Ovary (tissue), 9 donors: ENCODE data around the gene DNLZ. TPM values are rescaled to one million over a fixed set of nuclear protein-coding genes. Genes with fewer than 3 reads are reported as not detected.
"Not testable (repeated sequence)": the region's sequence is repeated elsewhere in the genome, so short reads cannot be mapped to it uniquely, and the experiment has no call there.

Source experiments
- DNase-seq, 5 donors: peaks; one replicate each; pipeline ENCODE4 v3.0.0-alpha.2; 2019 to 2020
- H3K27ac ChIP-seq, 2 donors: fragments of 200-600 bp; one replicate each; pipeline versions ENCODE4 v1.5.1 to v1.8.0; 2019 to 2022
- H3K27me3 ChIP-seq: fragments of 200-600 bp; one replicate; pipeline ENCODE4 v1.8.0; 2022
- H3K36me3 ChIP-seq: fragments of 200-600 bp; sonication (generic); one replicate; pipeline ENCODE4 v1.5.1; 2019
- H3K4me1 ChIP-seq: one replicate; pipeline ENCODE4 v1.8.1; 2013; ENCODE audit warnings: mild to moderate bottlenecking, moderate library complexity; ENCODE audit not compliant: insufficient read depth
- H3K4me3 ChIP-seq: fragments of 200-600 bp; sonication (generic); one replicate; pipeline ENCODE4 v1.5.1; 2017
- H3K9me3 ChIP-seq, 2 donors: fragments of 200-600 bp in 1 of 2; sonication (generic) in 1 of 2; one replicate each; pipeline versions ENCODE4 v1.5.1 to v1.8.1; 2013 to 2019; ENCODE audit warnings: mild to moderate bottlenecking in 1 of 2, moderate library complexity in 1 of 2
- EP300 ChIP-seq: sonication (generic); formaldehyde crosslinking; IDR thresholded peaks from one replicate; pipeline ENCODE4 v1.6.1; 2017; ENCODE audit warnings: antibody characterized with exemption
- POLR2A ChIP-seq: fragments of 450-650 bp; IDR thresholded peaks from one replicate; pipeline ENCODE4 v1.6.1; 2017; ENCODE audit warnings: antibody characterized with exemption, mild to moderate bottlenecking, moderate library complexity
- WGBS, 3 donors: extraction: QIAGEN DNeasy Blood & Tissue Kit in 1 of 3; methylation state at CpG; one replicate each; pipeline versions ENCODE4 v1.1.5 to v1.1.7; 2013 to 2017; 5-methylcytosine and 5-hydroxymethylcytosine counted together
- intact Hi-C, 4 donors: fragments of 100-400 bp; cut with DNase I; formaldehyde crosslinking; loops; one replicate each; pipeline versions ENCODE4 v1.11.0 to v1.15.1; 2022 to 2023
- polyA plus RNA-seq, 2 donors: library from polyadenylated mRNA; stranded (reverse); fragments of 200-250 nt in 1 of 2; fragments of 350-450 nt in 1 of 2; fragmentation: Illumina TruSeq in 1 of 2; extraction: RNeasy Lipid Tissue Mini Kit (QIAGEN cat#74804) in 1 of 2; gene quantifications; one replicate each; pipeline ENCODE4 v1.2.3, GENCODE V29; 2013 to 2014
- total RNA-seq, 7 donors: library from RNA; depleted of rRNA in 2 of 7; stranded (reverse); fragments of >200 nt in 2 of 7; fragmentation: NEBNext Ultra II Directional in 3 of 7; extraction: Animal tissue kit (Norgen Biotek cat#: 25700) in 3 of 7; gene quantifications; one replicate each; pipeline versions ENCODE4 v1.1.0 to v1.2.4, GENCODE V29; 2016 to 2023
- TF ChIP-seq, protein P1 (sequence below), 3 donors: fragments of 450-650 bp in 2 of 3; fragments of 200-600 bp in 1 of 3; IDR thresholded peaks; one replicate each; pipeline versions ENCODE4 v1.5.1 to v1.8.0; 2016 to 2022; ENCODE audit warnings: antibody characterized with exemption in 3 of 3, mild to moderate bottlenecking in 1 of 3
- donor health status: DM: no; HTN: no; CAD: no; lungs with moderate emphysema.
- donor health status: DM: no; HTN: no; CAD: no.
- donor health status: Bipolar disorder and iron deficiency.
- donor health status: DM: yes; HTN: yes; CAD: no.
- donor health status: DM: no; HTN: no; CAD: no.
- donor health status: DM: yes; HTN: yes; CAD: no.

DNLZ gene
- total and polyA plus RNA-seq, 9 donors: 1.8 to 33.3 (median 21.2) TPM

DNA sequence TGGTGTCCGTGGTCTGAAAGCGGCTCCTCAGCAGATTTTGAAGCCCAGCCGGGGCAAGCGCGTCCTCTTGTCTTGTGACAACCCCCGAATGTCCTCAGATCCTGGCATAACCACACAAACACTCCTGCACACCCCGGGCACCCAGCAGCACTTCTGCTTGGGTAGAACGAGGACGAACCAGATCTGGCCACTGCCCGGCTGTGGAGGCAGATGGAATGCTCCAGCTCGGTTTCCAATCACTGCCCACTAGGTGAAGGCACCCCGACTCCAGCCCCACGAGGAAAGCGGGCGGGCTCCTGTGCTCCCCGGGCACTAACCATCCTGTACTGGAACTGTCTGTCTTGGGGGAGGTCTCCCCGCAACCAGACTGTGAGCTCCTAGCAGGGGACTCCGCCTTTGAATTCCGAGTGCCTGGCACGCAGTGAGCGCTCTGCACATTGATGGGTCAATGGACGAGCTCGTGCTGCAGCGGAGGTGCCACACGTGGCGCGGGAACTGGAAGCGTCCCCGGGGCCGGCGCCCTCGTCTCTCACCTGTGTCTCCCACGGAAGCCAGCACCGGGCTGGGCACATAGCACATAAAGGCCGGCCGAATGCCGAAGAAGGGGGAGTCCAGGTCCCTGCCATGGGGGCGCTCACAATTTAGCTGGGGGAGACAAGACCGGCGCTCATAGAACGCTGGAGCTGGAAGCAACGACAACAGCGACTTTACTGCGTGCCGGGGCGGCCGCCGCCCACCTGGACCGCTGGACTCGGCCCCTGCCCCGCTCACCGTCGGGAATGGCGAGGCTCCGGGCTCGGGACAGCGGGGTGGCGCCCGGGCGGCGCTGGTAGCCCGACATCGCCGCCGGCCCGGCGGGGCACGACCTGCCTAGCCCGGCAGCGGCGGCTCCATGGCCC lies 46.3 kb upstream of the DNLZ start:
- Histone ChIP-seq H3K4me1 (peaks cover 2% of the 10 kb centered on the region), H3K9me3 (no peaks in the 10 kb centered on the region), H3K36me3 (no peaks in the 10 kb centered on the region), H3K4me3 (peak overlapping the region; percentile 92), H3K27me3 (no peaks in the 10 kb centered on the region), H3K27ac (peak overlapping the region in 1 of 2 donors; percentile 28)
- intact Hi-C loops: no loop called here
- peak in 2 of 5 donors; percentile 51 to 60 for DNase-seq
- TF ChIP-seq EP300: no peak
- 6 to 14% (median 7%) methylated on average over 49 to 71 of the region's 71 CpGs for WGBS, 3 donors

DNA sequence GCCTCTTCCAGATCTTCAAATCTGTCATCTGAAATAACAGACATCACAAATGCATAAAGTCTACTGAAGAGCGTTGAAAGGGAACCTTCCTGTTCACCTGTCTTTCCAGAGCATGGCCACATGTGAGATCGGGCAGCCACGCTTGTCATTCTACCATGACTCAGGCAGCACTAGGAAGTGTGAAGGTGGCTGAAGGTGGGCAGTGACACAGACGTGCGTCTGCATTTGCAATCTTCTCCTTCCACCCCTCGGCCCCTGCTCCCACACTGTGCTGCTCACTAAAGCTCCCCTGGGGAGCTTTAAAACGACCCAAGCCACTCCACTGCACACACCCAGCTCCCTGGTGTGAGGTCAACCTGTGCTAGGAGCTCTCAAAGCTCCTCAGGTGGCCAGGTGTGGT lies 44.4 kb upstream of the DNLZ start:
- Histone ChIP-seq H3K9me3 (no peaks in the 10 kb centered on the region), H3K27ac (no peak overlapping the region), H3K36me3 (no peaks in the 10 kb centered on the region), H3K27me3 (no peaks in the 10 kb centered on the region), H3K4me1 (peaks cover 2% of the 10 kb centered on the region), H3K4me3 (no peak overlapping the region)
- WGBS, 3 donors: 84 to 90% (median 87%) methylated on average over 7 of the region's 7 CpGs
- TF ChIP-seq POLR2A (no peak), EP300 (no peak)
- TF ChIP-seq, protein P1, sequence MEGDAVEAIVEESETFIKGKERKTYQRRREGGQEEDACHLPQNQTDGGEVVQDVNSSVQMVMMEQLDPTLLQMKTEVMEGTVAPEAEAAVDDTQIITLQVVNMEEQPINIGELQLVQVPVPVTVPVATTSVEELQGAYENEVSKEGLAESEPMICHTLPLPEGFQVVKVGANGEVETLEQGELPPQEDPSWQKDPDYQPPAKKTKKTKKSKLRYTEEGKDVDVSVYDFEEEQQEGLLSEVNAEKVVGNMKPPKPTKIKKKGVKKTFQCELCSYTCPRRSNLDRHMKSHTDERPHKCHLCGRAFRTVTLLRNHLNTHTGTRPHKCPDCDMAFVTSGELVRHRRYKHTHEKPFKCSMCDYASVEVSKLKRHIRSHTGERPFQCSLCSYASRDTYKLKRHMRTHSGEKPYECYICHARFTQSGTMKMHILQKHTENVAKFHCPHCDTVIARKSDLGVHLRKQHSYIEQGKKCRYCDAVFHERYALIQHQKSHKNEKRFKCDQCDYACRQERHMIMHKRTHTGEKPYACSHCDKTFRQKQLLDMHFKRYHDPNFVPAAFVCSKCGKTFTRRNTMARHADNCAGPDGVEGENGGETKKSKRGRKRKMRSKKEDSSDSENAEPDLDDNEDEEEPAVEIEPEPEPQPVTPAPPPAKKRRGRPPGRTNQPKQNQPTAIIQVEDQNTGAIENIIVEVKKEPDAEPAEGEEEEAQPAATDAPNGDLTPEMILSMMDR (IDR thresholded peaks at IDR 0.05): no peak
- intact Hi-C loops: no loop called here
- DNase-seq: no peak

DNA sequence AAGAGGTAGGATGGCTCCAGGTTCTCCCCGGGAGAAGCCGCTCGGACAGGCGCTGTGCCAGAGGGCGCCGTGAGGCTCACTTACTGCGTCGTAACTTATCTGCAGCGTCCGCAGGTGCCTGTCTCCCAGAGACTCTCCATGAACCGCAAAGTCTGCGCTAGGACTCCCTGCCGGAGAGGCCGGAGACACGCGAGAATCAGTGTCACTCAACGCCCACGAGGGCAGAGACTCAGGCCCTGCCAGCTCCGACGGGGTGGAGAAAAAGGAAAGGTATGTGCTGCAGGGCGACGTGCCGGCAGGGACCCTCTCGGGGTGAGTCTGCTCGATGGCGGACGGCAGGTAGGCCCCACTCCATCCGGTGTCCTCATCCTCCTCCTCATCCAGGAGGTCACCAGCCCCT lies 43.5 kb upstream of the DNLZ start:
- 85 to 89% (median 87%) methylated on average over 28 of the region's 28 CpGs for WGBS, 3 donors
- H3K27ac ChIP-seq, intact Hi-C loops, H3K36me3 ChIP-seq, H3K4me3 ChIP-seq, H3K9me3 ChIP-seq, H3K4me1 ChIP-seq, DNase-seq, H3K27me3 ChIP-seq: not testable (repeated sequence)

DNA sequence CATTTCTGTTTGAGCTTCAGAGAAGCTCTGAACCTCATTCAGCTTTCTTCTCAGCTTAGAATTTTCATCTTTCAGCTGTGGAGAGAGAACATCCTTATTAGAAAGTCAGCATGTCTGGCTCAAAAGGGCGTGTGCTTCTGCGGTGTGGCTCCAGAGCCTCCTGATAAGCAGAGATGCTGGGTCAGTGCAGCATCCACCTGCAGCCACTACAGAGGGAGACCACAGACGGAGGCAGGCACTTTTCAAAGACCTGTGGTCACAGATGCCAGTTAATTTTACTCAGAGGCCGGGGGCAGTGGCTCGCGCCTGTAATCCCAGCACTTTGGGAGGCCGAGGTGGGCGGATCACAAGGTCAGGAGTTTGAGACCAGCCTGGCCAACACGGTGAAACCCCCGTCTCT lies 42.4 kb upstream of the DNLZ start:
- H3K9me3 ChIP-seq, H3K36me3 ChIP-seq, H3K27ac ChIP-seq, H3K27me3 ChIP-seq, DNase-seq, H3K4me1 ChIP-seq, intact Hi-C loops, H3K4me3 ChIP-seq: not testable (repeated sequence)
- WGBS, 3 donors: 78 to 83% (median 80%) methylated on average over 10 of the region's 10 CpGs

DNA sequence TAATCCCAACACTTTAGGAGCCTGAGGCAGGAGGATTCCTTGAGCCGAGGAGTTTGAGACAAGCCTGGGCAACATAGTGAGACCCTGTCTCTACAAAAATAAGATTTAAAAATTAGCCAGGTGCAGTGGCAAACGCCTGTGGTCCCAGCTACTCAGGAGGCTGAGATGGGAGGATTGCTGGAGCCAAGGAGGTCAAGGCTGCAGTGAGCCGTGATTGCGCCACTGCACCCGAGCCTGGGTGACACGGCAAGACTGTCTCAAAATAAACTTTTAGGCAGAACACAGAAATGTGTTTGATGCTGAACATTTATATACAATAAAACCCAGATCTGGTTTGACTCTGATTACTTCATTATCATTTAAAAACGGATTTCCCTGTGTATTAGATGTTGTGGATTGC lies 41.9 kb upstream of the DNLZ start:
- Histone ChIP-seq H3K9me3 (no peaks in the 10 kb centered on the region), H3K27ac (no peak overlapping the region), H3K36me3 (no peaks in the 10 kb centered on the region), H3K4me3 (no peak overlapping the region), H3K4me1 (peaks cover 3% of the 10 kb centered on the region), H3K27me3 (no peaks in the 10 kb centered on the region)
- intact Hi-C loops: no loop called here
- no peak for TF ChIP-seq POLR2A
- TF ChIP-seq EP300: no peak
- TF ChIP-seq, protein P1 (IDR thresholded peaks at IDR 0.05): no peak
- 70 to 75% (median 70%) methylated on average over 7 of the region's 7 CpGs for WGBS, 3 donors
- no peak for DNase-seq

DNA sequence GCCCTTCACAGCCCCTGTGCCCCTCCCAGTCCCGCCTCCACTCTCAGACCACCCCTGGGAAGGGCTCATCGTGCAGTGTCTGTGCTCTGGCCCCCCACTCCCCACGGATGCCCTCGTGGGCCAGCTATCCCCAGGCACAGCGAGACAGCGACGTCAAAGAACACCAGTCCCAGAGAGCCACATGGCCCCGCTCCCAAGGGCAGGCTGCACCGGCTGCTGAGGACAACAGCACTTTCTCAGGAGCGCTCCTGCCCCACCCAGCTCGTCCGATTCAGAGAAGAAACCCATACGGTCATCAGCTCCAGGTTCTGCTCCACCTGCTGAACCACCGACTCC lies 41.2 kb upstream of the DNLZ start:
- Histone ChIP-seq H3K36me3 (no peaks in the 10 kb centered on the region), H3K27ac (no peak overlapping the region)
- 85 to 87% (median 86%) methylated on average over 14 of the region's 14 CpGs for WGBS, 3 donors

More for the DNA sequence above, 41.2 kb upstream of the DNLZ start:
- DNase-seq: no peak
- Histone ChIP-seq H3K4me1 (peaks cover 6% of the 10 kb centered on the region), H3K27me3 (no peaks in the 10 kb centered on the region), H3K4me3 (no peak overlapping the region), H3K9me3 (no peaks in the 10 kb centered on the region)
- intact Hi-C loops: loop anchor here in 1 of 4 donors (5.0 kb wide), 1 partner anchor 92 kb away; no protein-coding TSS in a partner anchor
- TF ChIP-seq, protein P1 (IDR thresholded peaks at IDR 0.05): no peak
- TF ChIP-seq EP300 (no peak), POLR2A (no peak)
